SH-SY5Y (cell line): ENCODE data around the gene TSPAN5.

Source experiments
- GATA2 ChIP-seq: IDR thresholded peaks from 2 replicates; pipeline ENCODE4 v1.6.1; 2011; ENCODE audit warnings: mild to moderate bottlenecking, low read depth, low read length
- GATA3 ChIP-seq: IDR thresholded peaks from 2 replicates; pipeline ENCODE4 v1.6.1; 2011; ENCODE audit warnings: low read depth, mild to moderate bottlenecking, low read length, moderate library complexity

DNA sequence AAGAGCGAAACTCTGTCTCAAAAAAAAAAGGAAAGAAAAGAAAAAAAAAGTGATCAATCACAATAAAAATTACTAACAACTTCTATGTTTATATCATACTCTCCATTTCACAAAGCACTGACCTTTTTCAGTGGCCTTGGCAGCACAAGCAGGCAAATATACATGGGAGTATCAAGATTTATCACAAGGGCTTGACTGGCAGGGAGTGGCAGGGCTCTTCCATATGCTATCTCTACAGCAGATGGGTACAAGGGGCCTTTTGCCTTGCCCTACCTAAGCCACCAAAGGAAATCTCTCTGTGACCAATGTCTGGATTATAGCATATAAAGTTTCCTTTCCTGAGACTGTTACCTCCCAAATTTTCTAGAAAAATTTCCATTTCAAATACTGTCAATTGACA is 24.4 kb downstream of the TSPAN5 start:
- TF ChIP-seq GATA2 (no peak), GATA3 (no peak)
